Osteoblast (primary cell): Measurements from ENCODE around the gene ADCY5. TPM values are rescaled to one million over a fixed set of nuclear protein-coding genes. Genes with fewer than 3 reads are reported as not detected.

Experiments
- DNase-seq: peaks from one replicate; pipeline ENCODE4 v3.0.0; 2011; ENCODE audit warnings: low spot score, mixed read lengths; ENCODE audit not compliant: insufficient read length; ENCODE audit errors: missing footprints
- H2AFZ ChIP-seq: 2 replicates; pipeline ENCODE4 v1.6.0; 2011; ENCODE audit warnings: mild to moderate bottlenecking, low read length
- H3K27ac ChIP-seq: 2 replicates; pipeline ENCODE4 v1.5.1; 2011; ENCODE audit warnings: mild to moderate bottlenecking, low read depth, low read length, moderate library complexity
- H3K27me3 ChIP-seq: 2 replicates; pipeline ENCODE4 v1.6.0; 2012; ENCODE audit warnings: mild to moderate bottlenecking, control low read depth, inconsistent platforms, low read length, moderate library complexity; ENCODE audit not compliant: insufficient read depth
- H3K36me3 ChIP-seq: 2 replicates; pipeline ENCODE4 v1.5.1; 2011; ENCODE audit warnings: mild to moderate bottlenecking, low read length, control low read depth, moderate library complexity; ENCODE audit not compliant: insufficient read depth
- H3K4me1 ChIP-seq: 2 replicates; pipeline ENCODE4 v1.5.1; 2011; ENCODE audit warnings: mild to moderate bottlenecking, low read length, control low read depth, moderate library complexity; ENCODE audit not compliant: insufficient read depth
- H3K4me2 ChIP-seq: 2 replicates; pipeline ENCODE4 v1.6.0; 2011; ENCODE audit warnings: mild to moderate bottlenecking, low read length; ENCODE audit not compliant: insufficient read depth
- H3K4me3 ChIP-seq: fragments of 200-600 bp; sonication (generic); 3 replicates; pipeline ENCODE4 v1.5.1; 2012; ENCODE audit warnings: mild to moderate bottlenecking, low read length, inconsistent platforms; ENCODE audit not compliant: insufficient read depth
- H3K79me2 ChIP-seq: 2 replicates; pipeline ENCODE4 v1.6.0; 2012; ENCODE audit warnings: mild to moderate bottlenecking, low read length, control low read depth, inconsistent platforms; ENCODE audit not compliant: insufficient read depth
- H3K9me3 ChIP-seq: 2 replicates; pipeline ENCODE4 v1.5.1; 2011; ENCODE audit warnings: low read depth, low read length, control low read depth
- H4K20me1 ChIP-seq: 2 replicates; pipeline ENCODE4 v1.6.0; 2012; ENCODE audit warnings: mild to moderate bottlenecking, low read length, control low read depth; ENCODE audit not compliant: insufficient read depth
- CTCF ChIP-seq: IDR thresholded peaks from 2 replicates; pipeline ENCODE4 v1.5.1; 2011; ENCODE audit warnings: mild to moderate bottlenecking, low read depth, low read length, moderate library complexity; ENCODE audit errors: extremely low read depth
- total RNA-seq: library from RNA; depleted of rRNA; stranded (reverse); fragments of >200 nt; gene quantifications from 2 replicates; pipeline ENCODE4 v1.2.3, GENCODE V29; 2012

ADCY5 gene
- total RNA-seq, 1 donor = 0.72 TPM

DNA sequence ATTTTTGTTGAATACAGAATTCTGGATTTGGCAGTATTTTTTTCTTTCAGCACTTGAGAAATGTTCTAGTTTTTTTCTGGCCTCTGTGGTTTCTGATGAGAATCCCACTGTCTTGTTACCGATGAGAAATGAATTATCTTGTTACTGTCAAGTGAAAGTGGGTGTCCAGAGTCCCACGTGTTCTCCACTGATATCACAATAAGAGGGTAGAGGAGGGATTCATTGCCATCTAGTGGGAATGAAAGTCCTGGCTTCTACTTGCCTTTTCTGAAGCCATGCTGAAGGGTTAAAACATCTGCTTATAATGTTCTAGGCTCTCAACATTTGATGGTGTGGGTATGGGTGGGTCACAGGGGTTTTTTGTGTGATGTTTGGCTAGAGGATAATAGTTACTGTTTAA, 181.1 kb downstream of the ADCY5 start:
- no peak overlapping the region for H3K4me2 ChIP-seq
- H3K36me3 ChIP-seq = no peaks in the 10 kb centered on the region
- H3K4me3 ChIP-seq = no peak overlapping the region
- DNase-seq = no peak
- no peak overlapping the region for H3K27ac ChIP-seq
- no peak overlapping the region for H2AFZ ChIP-seq
- H3K79me2 ChIP-seq = no peaks in the 10 kb centered on the region
- H4K20me1 ChIP-seq = no peaks in the 10 kb centered on the region
- TF ChIP-seq CTCF = peak; percentile 4
- H3K4me1 ChIP-seq = peaks cover 4% of the 10 kb centered on the region
- no peaks in the 10 kb centered on the region for H3K9me3 ChIP-seq
- H3K27me3 ChIP-seq = no peaks in the 10 kb centered on the region

- H3K27me3 ChIP-seq = no peaks in the 10 kb centered on the region
- no peaks in the 10 kb centered on the region for H3K9me3 ChIP-seq
- H2AFZ ChIP-seq = no peak overlapping the region
- H3K4me3 ChIP-seq = no peak overlapping the region
- H3K4me2 ChIP-seq = no peak overlapping the region
- no peaks in the 10 kb centered on the region for H3K4me1 ChIP-seq
- no peaks in the 10 kb centered on the region for H3K79me2 ChIP-seq
- no peak for TF ChIP-seq CTCF
- H3K27ac ChIP-seq = no peak overlapping the region
- H4K20me1 ChIP-seq = no peaks in the 10 kb centered on the region
- DNase-seq = no peak
- H3K36me3 ChIP-seq = no peaks in the 10 kb centered on the region
Observed at GRCh38 chr3:123263941-123264340, 184.9 kb downstream of the ADCY5 start.

- Histone ChIP-seq H3K4me1 (no peaks in the 10 kb centered on the region), H3K27me3 (no peaks in the 10 kb centered on the region), H3K4me3 (no peak overlapping the region), H3K36me3 (no peaks in the 10 kb centered on the region), H3K9me3 (no peaks in the 10 kb centered on the region), H2AFZ (no peak overlapping the region), H3K4me2 (no peak overlapping the region), H4K20me1 (no peaks in the 10 kb centered on the region), H3K79me2 (no peaks in the 10 kb centered on the region), H3K27ac (no peak overlapping the region)
- no peak for DNase-seq
- no peak for TF ChIP-seq CTCF
Observed at GRCh38 chr3:123262868-123263267, 186.0 kb downstream of the ADCY5 start.

DNA sequence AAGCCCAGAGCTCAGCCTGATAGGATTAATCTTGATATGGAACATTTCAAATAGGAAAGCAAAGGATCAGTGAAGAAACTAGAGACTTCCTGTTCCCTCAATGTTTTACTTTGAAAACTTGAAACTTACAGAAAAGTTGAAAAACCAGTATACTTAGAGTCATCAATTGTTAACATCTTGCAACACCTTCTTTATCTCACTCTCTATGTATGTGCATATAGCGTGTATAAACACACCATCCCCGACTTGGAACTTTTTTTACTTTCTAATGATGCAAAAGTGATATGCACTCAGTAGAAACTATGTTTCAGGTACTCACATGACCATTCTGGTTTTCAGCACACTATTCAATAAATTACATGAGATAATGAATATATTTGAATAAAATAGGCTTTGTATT, 186.7 kb downstream of the ADCY5 start:
- Histone ChIP-seq H3K9me3 (no peaks in the 10 kb centered on the region), H3K4me3 (no peak overlapping the region), H2AFZ (no peak overlapping the region), H3K27me3 (no peaks in the 10 kb centered on the region), H3K4me1 (no peaks in the 10 kb centered on the region), H3K4me2 (no peak overlapping the region), H3K36me3 (no peaks in the 10 kb centered on the region), H4K20me1 (no peaks in the 10 kb centered on the region), H3K79me2 (no peaks in the 10 kb centered on the region), H3K27ac (no peak overlapping the region)
- TF ChIP-seq CTCF = no peak
- DNase-seq = no peak
